HG02973 (cell line): ENCODE measurements around the gene SGSM2.

Source experiments
- ATAC-seq: cut with Tn5 transposase; IDR thresholded peaks from one replicate; pipeline ENCODE4 v1.9.1; 2021; ENCODE audit warnings: moderate library complexity; ENCODE audit not compliant: unreplicated experiment

Gene SGSM2

DNA sequence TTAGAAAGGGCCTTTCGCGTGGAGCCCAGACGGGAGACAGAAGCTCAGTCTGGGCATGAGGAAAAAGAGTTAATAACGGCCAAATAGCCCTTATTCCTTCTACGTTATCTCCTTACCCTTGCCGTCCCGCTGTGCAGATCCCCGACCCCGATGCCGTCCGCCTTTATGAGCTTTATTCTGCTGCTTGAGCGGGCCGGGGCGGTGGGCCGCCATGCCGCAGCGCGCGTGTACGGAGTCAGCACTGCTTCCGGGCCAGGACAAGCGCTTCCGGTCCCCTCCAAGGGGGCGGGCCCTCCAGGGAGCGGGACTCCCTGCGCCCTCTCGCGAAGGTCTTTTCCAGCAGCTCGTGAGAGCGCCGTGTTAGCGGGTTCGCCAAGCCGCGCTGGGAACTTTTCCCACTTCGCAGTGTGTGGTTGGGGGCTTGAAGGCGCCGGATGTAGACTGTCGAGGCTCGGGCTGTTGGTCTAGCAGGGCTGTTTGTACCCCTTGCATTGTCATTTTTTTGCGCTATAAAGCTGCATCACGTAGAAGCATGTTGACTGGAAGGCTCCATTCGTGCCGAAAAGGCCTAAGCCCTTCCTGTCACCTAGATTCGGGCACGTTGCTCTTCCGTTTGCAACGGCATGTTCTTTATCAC, 968 bp upstream of the SGSM2 start, which contains the start of gene TSR1:
TSS of gene TSR1 (minus strand) at position 243 of the 637 bp plus-strand sequence. CDS start at position 213, 30 bp downstream.
- peak; percentile 74 for ATAC-seq

DNA sequence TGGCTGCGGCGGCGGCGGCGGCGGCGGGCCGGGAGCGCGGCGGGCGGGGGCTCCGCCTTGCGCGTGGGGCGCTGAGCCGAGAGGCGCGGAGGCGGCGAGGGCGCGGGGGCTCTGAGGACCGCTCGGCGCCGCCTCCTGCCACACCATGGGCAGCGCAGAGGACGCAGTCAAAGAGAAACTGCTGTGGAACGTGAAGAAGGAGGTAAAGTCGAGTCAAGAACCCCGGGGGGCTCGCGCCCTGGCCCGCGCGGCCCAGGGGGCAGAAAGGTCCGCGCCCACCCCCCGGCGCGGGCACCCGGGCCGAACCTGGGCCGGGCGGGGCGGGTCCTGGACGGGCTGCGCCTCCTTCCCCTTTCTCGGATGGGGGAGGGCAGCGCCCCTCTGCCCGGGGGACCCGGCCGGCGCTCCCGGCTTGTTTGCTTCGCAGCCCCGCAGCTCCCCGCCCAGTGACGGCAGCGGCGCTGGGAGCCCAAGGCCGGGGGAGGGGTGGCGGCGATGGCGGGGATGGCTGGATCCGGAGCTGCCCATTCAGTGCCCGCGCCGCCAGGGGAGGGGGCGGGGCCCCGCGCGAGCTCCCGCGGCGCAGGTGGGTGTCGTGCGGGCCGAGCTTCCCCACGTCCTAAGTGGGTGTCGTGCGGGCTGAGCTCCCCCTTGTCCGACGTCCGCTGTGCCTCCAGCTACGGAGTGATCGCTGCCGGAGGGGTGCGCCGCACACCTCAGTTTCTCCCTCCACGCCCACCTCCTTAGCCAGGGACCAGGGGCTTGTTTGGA, 428 bp downstream of the SGSM2 start:
- no peak for ATAC-seq

DNA sequence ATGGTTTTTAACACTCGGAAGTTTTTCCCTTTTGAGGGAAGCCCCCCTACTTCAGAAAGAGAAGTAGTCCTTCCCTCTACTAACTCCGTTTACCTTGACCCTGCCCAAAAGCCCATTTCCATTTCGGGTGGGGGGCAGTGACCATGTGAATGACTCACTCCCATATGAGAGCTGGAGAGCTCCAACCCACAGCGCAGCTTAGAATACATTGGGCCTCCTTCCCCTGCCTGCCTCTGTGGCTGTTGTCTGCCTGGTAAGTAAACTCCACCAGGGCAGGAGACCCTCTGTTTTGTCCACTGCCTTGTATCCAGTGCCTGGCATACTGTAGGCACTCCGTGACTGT, 985 bp downstream of the SGSM2 start:
- ATAC-seq = no peak

DNA sequence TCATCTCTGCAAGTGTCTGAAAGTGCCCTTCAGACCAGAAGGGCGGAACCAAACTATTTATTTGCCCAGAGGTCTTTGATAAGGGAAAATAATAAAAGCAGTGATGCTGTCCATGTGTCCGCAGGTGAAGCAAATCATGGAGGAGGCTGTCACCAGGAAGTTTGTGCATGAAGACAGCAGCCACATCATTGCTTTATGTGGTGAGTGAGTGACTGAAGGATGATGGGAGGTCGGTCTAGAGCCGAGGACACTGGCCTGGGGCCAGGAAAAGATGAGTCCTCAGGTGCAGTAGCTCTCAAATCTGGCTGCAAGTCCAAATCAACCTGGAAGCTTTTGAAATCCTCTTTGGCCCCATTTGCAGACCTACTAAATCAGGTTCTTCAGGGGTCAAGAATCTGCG, 6.1 kb downstream of the SGSM2 start:
- ATAC-seq = no peak

DNA sequence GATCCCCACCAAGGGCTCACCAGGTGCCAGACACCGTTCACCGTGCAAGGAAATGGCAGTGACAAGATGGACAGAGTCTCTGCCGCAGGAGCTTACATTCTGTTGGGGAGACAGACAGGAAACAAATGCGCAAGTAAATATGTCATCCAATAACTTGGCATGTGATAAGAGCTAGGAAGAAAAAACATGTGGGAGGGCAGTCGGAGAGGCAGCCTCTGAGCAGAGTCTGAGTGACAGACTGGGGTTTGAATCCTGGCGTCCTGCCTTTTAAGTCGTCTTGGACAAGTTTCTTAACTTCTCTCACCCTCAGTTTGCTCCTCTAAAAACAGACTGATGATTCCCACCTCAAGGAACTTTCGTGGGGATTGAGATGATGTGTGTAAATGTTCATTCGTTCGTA, 7.2 kb downstream of the SGSM2 start:
- no peak for ATAC-seq

DNA sequence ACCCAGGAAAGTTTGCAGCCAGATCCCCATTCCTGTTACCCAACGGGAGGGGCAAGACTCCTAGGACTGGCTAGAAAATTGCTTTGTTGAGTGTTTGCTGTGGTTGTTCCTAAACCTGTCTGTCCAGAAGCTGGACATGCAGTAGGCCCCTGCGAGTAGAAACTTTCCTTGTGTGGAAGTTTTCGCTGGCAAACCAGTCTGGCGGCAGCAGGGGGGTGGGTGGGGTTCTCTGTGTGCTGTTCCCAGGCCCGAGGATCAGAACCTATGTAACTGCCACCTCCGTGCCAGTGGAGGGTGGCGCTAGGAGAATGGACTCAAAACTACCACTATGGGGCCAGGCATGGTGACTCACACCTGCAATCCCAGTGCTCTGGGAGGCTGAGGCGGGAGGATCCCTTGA, 9.2 kb downstream of the SGSM2 start:
- no peak for ATAC-seq

DNA sequence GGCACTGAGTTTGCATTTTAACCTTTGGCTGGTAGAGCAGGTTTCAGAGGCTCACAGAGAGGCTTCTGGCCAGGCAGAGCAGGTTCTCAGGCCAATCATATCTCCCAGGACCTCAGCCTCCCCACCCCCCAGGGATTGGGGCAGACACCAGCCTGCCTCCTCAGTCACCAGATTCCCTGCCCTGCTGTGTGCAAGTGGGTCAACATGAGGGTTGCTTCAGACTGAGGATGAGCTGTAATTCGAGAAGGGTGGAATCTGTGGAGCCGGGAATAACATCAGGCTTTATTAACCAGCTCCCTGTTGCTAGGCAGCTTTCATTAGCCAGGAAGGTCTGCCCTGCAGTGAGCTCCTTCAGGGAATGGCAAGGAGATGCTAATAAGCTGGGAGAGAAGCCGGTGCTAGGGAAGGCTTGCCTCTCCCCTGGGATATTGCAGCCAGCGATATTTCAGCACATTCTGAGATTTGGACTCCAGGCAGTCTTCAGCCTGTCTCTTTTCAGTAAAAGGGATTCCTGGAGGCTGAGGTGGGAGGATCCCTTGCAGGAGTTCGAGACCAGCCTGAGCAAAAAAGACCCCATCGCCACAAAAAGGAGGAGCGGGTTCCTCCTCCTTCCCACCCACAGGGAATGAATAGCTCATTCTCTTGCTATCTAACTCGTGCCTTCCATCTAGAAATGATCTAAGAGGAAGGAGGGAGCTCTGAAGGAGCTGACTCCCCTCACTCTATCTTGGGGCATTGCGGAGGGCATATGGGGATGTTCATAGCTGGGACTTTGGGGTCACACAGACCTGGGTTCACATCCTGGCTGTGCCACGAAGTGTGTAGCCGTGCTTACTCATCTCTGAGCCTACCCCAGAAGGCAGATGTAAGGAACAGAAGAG, 10.7 kb downstream of the SGSM2 start:
- ATAC-seq = no peak

DNA sequence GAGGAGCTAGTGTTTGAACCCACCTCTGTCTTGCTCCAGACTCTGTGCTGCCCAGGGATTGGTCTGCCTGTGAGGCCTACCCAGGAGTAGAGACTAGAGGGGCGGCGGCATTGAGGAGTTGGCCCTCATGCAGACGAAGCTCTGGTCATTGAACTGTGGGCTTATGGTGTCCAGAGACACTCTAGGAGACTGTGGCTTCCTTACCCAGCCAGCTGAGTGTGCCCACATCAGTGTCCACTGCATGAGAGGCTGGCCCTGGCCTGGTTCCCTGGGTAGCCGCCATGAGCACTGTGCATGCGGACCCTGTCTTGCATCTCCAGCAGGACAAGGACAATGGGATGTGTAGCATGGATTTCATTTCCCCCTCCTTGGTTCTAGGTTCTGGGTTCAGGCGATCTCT, 14.0 kb downstream of the SGSM2 start:
- ATAC-seq = no peak

DNA sequence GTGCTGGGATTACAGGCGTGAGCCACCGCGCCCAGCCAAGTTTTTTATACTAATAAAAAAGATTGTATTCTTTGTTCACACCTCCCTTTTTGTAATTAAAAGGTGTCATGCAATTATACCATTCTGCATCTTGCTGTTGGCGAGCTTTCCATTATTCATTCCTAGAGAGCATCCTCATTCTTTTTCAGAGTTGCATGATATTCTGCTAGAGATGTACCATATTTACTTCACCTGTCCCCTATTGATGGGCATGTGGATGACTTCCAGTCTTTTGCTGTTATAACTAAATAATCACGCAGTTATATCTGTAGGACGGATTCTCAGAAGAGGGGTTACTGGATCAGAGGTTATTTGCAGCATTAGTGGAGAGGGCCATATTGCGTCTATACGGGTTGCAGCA, 17.0 kb downstream of the SGSM2 start:
- ATAC-seq = no peak

DNA sequence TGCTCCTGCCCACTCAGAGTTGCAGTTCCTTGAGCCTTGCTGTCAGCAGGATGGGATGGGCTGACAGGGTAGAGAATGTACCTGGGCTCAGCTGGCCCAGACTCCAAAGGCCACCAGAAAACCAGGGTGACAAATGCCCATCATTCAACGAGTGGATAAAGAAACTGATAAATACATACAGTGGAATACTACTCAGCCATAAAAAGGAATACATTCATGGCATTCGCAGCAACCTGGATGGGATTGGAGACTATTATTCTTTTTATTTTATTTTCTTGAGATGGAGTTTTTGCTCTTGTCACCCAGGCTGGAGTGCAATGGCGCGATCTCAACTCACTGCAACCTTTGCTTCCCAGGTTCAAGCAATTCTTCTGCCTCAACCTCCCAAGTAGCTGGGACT, 19.9 kb downstream of the SGSM2 start:
- no peak for ATAC-seq

DNA sequence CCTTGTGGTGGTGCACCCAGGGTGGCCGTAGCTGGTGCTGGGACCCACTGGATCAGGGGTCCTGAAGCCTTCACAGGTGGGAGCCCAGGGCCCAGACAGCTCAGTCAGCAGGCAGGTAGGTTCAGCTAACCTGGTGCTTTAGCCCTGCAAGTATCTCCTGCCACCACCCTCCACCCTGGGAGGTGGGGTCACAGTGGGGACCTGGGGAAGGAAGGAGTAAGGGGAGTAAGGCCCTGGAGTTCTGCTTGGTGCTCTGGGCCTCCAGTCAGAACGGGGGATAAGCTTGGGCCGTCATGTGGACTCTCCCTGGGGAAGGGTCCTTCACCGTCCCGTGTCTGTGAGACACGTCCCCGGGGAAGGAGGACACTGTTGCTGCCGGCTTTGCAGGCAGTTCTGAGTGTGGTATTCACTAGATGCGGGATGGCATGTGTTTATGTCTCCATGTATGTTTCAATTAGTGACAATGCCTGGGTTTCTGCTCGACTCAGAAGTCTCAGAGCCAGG, 20.7 kb downstream of the SGSM2 start:
- no peak for ATAC-seq

DNA sequence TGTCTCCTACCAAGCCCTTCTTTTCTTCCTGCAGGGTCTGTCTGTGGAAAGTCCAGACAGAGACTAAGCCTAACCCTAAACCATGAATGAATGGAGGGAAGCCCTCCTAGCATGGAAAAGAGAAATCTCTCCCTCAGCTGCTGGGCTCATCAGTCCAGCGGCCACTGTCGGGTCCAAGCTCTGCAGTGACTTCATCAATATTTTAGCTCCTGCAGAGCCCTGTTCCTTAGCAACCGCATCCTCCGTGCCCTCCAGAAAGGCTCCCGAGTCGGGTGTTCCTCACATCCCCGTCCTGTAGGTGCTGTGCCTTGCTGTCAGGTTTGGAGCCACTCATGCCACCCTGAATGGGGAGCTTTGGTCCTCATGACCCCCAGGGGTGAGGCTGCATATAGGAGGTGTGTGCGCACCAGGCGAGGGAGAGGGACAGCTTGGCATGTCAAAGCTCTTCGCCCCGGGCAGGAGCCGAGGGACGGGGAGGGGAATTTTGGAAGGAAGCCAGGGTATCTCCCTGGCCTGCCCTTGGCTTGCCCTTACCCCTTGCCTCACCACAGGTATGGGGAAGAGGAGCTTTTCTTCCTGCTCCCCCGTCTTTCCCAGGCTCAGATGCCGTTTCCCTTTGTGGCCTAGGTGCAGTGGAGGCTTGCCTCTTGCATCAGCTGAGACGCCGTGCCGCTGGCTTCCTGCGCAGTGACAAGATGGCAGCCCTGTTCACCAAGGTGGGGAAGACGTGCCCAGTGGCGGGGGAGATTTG, 23.9 kb downstream of the SGSM2 start:
- no peak for ATAC-seq

DNA sequence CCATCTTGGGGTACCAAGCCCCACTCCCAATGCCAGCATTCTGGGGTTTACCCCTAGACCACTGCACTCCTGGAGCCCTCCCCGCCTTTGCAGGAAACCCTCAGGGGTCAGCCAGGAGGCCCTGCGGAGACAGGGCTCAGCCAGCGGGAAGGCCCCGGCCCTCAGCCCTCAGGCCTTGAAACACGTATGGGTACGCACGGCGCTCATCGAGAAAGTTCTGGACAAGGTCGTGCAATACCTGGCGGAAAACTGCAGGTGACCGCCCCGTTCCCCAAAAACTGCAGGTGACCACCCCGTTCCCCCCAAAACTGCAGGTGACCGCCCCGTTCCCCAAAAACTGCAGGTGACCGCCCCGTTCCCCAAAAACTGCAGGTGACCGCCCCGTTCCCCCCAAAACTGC, 24.7 kb downstream of the SGSM2 start:
- ATAC-seq = no peak

DNA sequence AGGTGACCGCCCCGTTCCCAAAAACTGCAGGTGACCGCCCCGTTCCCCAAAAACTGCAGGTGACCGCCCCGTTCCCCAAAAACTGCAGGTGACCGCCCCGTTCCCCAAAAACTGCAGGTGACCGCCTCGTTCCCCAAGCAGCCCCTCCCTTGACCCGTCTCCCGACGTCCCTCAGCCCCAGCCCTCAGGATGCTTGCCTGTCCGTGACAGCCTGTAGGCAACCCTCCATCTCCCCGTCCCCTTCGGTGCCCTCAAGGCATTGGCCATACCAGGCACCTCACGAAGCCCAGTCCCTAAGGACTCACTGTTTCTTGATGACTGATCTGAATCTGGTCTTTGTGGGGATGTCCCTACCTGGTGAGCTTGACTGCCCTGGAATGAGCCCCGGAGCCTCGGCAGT, 25.1 kb downstream of the SGSM2 start:
- no peak for ATAC-seq

DNA sequence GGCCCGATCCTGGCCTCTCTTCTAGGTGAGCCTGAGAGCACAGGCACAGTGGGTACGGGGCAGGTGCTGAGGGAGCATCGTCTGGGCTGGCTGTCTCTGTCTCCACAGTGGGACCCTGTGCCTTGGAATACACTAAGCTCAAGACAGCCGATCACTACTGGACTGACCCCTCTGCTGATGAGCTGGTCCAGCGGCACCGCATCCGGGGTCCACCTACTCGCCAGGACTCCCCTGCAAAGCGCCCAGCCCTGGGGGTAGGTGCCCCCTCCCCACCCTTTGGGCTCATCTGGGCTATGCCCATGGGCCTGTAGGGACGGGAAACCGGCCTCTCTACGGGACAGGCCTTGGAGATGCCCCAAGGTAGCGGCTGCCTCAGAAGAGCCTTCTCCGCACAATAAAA, 25.6 kb downstream of the SGSM2 start:
- no peak for ATAC-seq

DNA sequence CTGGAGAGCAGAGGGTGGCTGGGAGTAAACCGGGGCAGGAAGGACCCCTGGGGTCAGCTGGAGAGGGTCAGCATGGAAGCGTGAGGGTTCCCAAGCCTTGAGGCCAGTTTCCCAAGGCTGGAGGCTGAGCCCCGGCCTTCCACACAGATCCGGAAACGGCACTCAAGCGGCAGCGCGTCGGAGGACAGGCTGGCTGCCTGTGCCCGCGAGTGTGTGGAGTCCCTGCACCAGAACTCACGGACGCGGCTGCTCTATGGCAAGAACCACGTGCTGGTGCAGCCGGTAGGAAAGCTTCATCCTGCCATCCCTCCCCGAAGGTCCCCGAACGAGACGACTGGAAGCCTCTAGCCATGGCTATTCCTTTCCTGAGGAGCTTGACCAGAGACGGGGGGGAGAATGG, 26.0 kb downstream of the SGSM2 start:
- ATAC-seq = no peak

DNA sequence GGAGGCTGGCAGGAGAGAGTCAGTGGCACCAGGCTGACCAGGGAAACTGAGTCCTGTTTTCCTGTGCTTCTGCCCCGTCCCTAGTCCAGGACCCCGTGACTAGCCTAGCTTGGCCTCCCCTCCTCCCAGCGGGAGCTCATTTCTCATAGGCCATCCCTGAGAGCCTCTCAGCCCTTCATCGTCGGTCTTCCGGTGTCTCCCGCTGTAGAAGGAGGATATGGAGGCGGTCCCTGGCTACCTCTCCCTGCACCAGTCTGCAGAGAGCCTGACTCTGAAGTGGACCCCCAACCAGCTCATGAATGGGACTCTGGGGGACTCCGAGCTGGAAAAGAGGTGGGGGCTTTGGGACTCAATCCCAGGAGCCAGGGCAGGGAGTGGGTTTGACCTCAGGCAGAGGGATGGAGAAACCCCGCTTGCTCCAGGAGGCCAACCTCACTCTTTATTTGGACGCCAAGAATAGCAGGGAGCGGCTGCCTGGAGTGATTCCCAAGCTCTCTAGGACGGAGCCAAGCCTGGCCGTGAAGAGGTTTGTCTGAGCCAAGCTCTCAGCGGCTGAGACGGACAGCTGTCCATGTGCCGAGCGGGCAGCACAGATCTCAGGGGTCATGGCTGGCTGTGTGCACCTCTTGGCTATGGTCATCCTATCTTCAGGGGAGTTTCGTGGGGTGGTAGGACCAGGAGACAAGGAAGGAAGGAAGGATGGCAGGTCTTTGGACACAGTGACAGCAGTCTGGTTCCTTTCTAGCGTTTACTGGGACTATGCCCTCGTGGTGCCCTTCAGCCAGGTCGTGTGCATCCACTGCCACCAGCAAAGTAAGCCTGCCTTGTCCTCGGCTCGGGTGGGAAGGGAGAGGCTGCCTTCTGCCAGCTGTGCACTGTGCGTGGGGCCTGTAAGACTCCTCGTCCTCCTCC, 26.8 kb downstream of the SGSM2 start:
- no peak for ATAC-seq

DNA sequence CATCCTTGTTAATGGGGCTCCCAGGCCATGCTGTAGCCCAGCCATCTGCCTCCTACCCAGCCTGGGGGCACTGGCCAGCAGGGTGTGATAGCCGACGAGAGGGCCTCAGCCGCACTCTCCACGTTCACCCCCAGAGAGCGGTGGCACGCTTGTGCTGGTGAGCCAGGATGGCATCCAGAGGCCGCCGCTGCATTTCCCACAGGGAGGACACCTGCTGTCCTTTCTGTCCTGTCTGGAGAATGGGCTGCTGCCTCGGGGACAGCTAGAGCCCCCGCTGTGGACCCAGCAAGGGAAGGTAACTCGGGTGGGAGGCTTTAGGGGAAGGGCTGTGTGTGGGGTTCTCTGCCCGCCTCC, 27.4 kb downstream of the SGSM2 start:
- no peak for ATAC-seq

DNA sequence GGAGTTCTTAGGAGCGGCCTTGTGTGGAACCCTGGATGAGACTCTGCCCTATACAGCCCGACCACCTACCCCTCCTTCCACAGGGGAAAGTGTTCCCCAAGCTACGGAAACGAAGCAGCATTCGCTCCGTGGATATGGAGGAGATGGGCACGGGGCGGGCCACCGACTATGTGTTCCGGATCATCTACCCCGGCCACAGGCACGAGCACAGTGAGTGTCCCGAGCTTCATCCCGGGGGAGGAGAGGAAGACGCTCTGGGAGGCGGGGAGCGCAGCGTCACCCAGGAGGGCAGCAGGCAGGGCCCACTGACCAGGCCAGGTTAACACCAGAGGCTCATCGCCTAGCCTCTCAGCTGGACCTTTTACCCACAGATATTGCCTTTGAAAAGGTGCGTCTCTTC, 27.8 kb downstream of the SGSM2 start:
- no peak for ATAC-seq
